GM12878 (cell line): Measurements from ENCODE around the gene PDK3.

Source experiments
- ATF7 ChIP-seq: fragments of 450-650 bp; IDR thresholded peaks from 2 replicates; pipeline ENCODE4 v1.6.1; 2016; ENCODE audit warnings: low read depth, mild to moderate bottlenecking
- BCLAF1 ChIP-seq: fragments of 450-650 bp; IDR thresholded peaks from 2 replicates; pipeline ENCODE4 v1.6.1; 2017; ENCODE audit warnings: antibody characterized with exemption, mild to moderate bottlenecking, moderate library complexity
- CHD1 ChIP-seq: IDR thresholded peaks from 2 replicates; pipeline ENCODE4 v1.6.1; 2012; ENCODE audit warnings: low read depth, low read length, improper control_type of control experiment
- CTCF ChIP-seq, 3 experiments: IDR thresholded peaks in 2 of 3; conservative IDR thresholded peaks in 1 of 3; 2 replicates each; pipeline ENCODE4 v1.5.1; 2011; ENCODE audit warnings: low read depth in 3 of 3, low read length in 3 of 3, mild to moderate bottlenecking in 3 of 3, control low read depth in 2 of 3, moderate library complexity in 2 of 3, inconsistent platforms in 1 of 3, mixed read lengths in 1 of 3; ENCODE audit not compliant: control insufficient read depth in 2 of 3, insufficient read depth in 1 of 3; ENCODE audit errors: extremely low read depth in 1 of 3
- EGR1 ChIP-seq, 2 experiments: IDR thresholded peaks; 1 replicate in 1 of 2; 2 replicates in 1 of 2; pipeline ENCODE4 v1.6.1; 2011 to 2012; ENCODE audit warnings: low read depth in 2 of 2, low read length in 2 of 2, borderline replicate concordance in 1 of 2, mild to moderate bottlenecking in 1 of 2, moderate library complexity in 1 of 2
- EZH2 ChIP-seq: IDR thresholded peaks from 2 replicates; pipeline ENCODE4 v1.6.1; 2012; ENCODE audit warnings: low read depth, mild to moderate bottlenecking, control low read depth, inconsistent platforms, low read length, borderline replicate concordance; ENCODE audit not compliant: control insufficient read depth
- PML ChIP-seq: IDR thresholded peaks from 2 replicates; pipeline ENCODE4 v1.6.1; 2012; ENCODE audit warnings: low read length, inconsistent platforms
- RAD21 ChIP-seq: IDR thresholded peaks from 2 replicates; pipeline ENCODE4 v1.6.1; 2011; ENCODE audit warnings: mild to moderate bottlenecking, low read depth, low read length, moderate library complexity; ENCODE audit not compliant: insufficient read depth
- RFX5 ChIP-seq: IDR thresholded peaks from 2 replicates; pipeline ENCODE4 v1.6.1; 2011; ENCODE audit warnings: low read depth, low read length, improper control_type of control experiment
- SIN3A ChIP-seq: IDR thresholded peaks from 2 replicates; pipeline ENCODE4 v1.6.1; 2012; ENCODE audit warnings: low read depth, low read length, improper control_type of control experiment
- SKIL ChIP-seq: fragments of 450-650 bp; IDR thresholded peaks from 2 replicates; pipeline ENCODE4 v1.6.1; 2017; ENCODE audit warnings: mild to moderate bottlenecking, low read depth, inconsistent platforms; ENCODE audit not compliant: poor library complexity, severe bottlenecking
- SUZ12 ChIP-seq: fragments of 200-600 bp; sonication (generic); IDR thresholded peaks from one replicate; pipeline ENCODE4 v1.6.1; 2018; ENCODE audit warnings: antibody characterized with exemption, mild to moderate bottlenecking; ENCODE audit not compliant: unreplicated experiment
- YY1 ChIP-seq: IDR thresholded peaks from 2 replicates; pipeline ENCODE4 v1.6.1; 2011; ENCODE audit warnings: low read depth, mild to moderate bottlenecking, low read length
- TF ChIP-seq, protein P1 (sequence below): IDR thresholded peaks from 2 replicates; pipeline ENCODE4 v1.6.1; 2012; ENCODE audit warnings: mild to moderate bottlenecking, low read depth, low read length

DNA sequence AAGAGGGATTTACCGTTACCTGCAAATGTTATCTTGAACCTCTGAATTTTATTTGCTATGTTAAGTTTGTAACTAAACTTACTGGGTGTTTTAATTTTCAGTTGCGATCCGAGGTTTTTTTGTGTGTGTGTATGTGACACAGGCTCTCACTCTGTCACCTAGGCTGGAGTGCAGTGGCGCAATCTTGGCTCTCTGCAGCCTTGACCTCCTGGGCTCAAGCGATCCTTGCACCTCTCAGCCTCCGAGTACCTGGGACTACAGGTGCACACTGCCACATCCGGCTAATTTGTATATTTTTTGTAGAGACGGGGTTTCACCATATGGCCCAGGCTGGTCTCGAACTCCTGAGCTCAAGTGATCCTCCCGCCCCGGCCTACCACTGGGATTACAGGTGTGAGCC is 18.5 kb downstream of the PDK3 start:
- TF ChIP-seq ATF7 (no peak), YY1 (no peak), EGR1 (IDR thresholded peaks at IDR 0.05; ENCODE audit: borderline replicate concordance in 1 of 2, low read depth in 2 of 2, low read length in 2 of 2) (no peak), RAD21 (no peak), EZH2 (no peak), SUZ12 (no peak), CTCF (IDR thresholded peaks at IDR 0.05 in 2 of 3, conservative IDR thresholded peaks at IDR 0.05 in 1 of 3; ENCODE audit: control insufficient read depth in 2 of 3, extremely low read depth in 1 of 3, insufficient read depth in 1 of 3, low read depth in 3 of 3, low read length in 3 of 3) (no peak), SKIL (no peak), SIN3A (no peak), CHD1 (no peak), BCLAF1 (no peak), PML (no peak), RFX5 (no peak)
- TF ChIP-seq, protein P1, sequence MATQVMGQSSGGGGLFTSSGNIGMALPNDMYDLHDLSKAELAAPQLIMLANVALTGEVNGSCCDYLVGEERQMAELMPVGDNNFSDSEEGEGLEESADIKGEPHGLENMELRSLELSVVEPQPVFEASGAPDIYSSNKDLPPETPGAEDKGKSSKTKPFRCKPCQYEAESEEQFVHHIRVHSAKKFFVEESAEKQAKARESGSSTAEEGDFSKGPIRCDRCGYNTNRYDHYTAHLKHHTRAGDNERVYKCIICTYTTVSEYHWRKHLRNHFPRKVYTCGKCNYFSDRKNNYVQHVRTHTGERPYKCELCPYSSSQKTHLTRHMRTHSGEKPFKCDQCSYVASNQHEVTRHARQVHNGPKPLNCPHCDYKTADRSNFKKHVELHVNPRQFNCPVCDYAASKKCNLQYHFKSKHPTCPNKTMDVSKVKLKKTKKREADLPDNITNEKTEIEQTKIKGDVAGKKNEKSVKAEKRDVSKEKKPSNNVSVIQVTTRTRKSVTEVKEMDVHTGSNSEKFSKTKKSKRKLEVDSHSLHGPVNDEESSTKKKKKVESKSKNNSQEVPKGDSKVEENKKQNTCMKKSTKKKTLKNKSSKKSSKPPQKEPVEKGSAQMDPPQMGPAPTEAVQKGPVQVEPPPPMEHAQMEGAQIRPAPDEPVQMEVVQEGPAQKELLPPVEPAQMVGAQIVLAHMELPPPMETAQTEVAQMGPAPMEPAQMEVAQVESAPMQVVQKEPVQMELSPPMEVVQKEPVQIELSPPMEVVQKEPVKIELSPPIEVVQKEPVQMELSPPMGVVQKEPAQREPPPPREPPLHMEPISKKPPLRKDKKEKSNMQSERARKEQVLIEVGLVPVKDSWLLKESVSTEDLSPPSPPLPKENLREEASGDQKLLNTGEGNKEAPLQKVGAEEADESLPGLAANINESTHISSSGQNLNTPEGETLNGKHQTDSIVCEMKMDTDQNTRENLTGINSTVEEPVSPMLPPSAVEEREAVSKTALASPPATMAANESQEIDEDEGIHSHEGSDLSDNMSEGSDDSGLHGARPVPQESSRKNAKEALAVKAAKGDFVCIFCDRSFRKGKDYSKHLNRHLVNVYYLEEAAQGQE: no peak
